H1 (cell line): ENCODE results near the gene ABHD4. TPM values are rescaled to one million over a fixed set of nuclear protein-coding genes. Genes with fewer than 3 reads are reported as not detected.

ENCODE experiments used
- CTCF ChIA-PET: fragments of 300-600 bp; sonication (Branson Sonifier 250); formaldehyde crosslinking; loops from one replicate; lab custom pipeline; 2021; ENCODE audit not compliant: partially characterized antibody; lab: Charles Lee
- POLR2A ChIA-PET: fragments of 300-600 bp; sonication (Branson Sonifier 250); formaldehyde crosslinking; loops from one replicate; lab custom pipeline; 2021; ENCODE audit warnings: inconsistent platforms; ENCODE audit not compliant: partially characterized antibody; lab: Charles Lee
- DNase-seq, 2 experiments: peaks; one replicate each; pipeline versions ENCODE4 v3.0.0 to v3.0.0-alpha.2; 2010 to 2022; ENCODE audit warnings: low spot score in 2 of 2, low read depth in 1 of 2, mixed read lengths in 1 of 2
- FAIRE-seq: peaks from 2 replicates; lab custom pipeline; 2011; peaks lifted over from hg19 to GRCh38; lab: Jason Lieb, UNC
- H2AFZ ChIP-seq: 2 replicates; pipeline ENCODE4 v1.8.1; 2012; ENCODE audit warnings: low read length, inconsistent platforms
- H2AK5ac ChIP-seq: 2 replicates; pipeline ENCODE4 v1.6.1; 2013; ENCODE audit warnings: low read depth, low read length
- H2BK120ac ChIP-seq: replicated peaks from 2 replicates; pipeline ENCODE3; 2013; ENCODE audit warnings: low read depth, low read length, inconsistent platforms
- H2BK12ac ChIP-seq: 2 replicates; pipeline ENCODE4 v1.6.1; 2013; ENCODE audit warnings: low read depth, low read length
- H2BK15ac ChIP-seq: 2 replicates; pipeline ENCODE4 v1.6.1; 2013; ENCODE audit warnings: low read length
- H2BK20ac ChIP-seq: 2 replicates; pipeline ENCODE4 v1.6.1; 2013; ENCODE audit warnings: low read length
- H2BK5ac ChIP-seq: 2 replicates; pipeline ENCODE4 v1.6.1; 2013; ENCODE audit warnings: low read depth, low read length
- H3K14ac ChIP-seq: 2 replicates; pipeline ENCODE4 v1.6.1; 2013; ENCODE audit warnings: inconsistent platforms; ENCODE audit not compliant: insufficient read length
- H3K18ac ChIP-seq: 2 replicates; pipeline ENCODE4 v1.6.1; 2013; ENCODE audit warnings: low read length; ENCODE audit errors: extremely low read depth
- H3K23ac ChIP-seq: 2 replicates; pipeline ENCODE4 v1.6.1; 2013; ENCODE audit warnings: inconsistent platforms; ENCODE audit not compliant: insufficient read length
- H3K23me2 ChIP-seq: 2 replicates; pipeline ENCODE4 v1.6.1; 2013; ENCODE audit warnings: low read depth, low read length
- H3K27ac ChIP-seq: 2 replicates; pipeline ENCODE4 v1.6.1; 2011; ENCODE audit warnings: low read depth, low read length, inconsistent platforms
- H3K27me3 ChIP-seq, 4 experiments: replicated peaks in 1 of 4; 1 replicate in 1 of 4; 2 replicates in 3 of 4; pipeline versions ENCODE4 v1.6.1 to v1.8.1; 2011 to 2013; ENCODE audit warnings: low read length in 3 of 4, mild to moderate bottlenecking in 3 of 4, inconsistent platforms in 2 of 4, mixed read lengths in 2 of 4, moderate library complexity in 1 of 4; ENCODE audit not compliant: control insufficient read depth in 3 of 4, insufficient read depth in 3 of 4; ENCODE audit errors: extremely low read depth in 1 of 4
- H3K36me3 ChIP-seq, 4 experiments: 2 replicates each; pipeline versions ENCODE4 v1.6.1 to v1.8.1; 2011 to 2013; ENCODE audit warnings: mild to moderate bottlenecking in 4 of 4, low read length in 3 of 4, moderate library complexity in 2 of 4, control low read depth in 1 of 4, inconsistent platforms in 1 of 4; ENCODE audit not compliant: insufficient read depth in 4 of 4, control insufficient read depth in 2 of 4
- H3K4ac ChIP-seq: replicated peaks from 2 replicates; pipeline ENCODE3; 2013; ENCODE audit warnings: low read length, low read depth, mixed read lengths, inconsistent platforms; ENCODE audit not compliant: insufficient read length
- H3K4me1 ChIP-seq, 4 experiments: replicated peaks in 1 of 4; 1 replicate in 1 of 4; 2 replicates in 3 of 4; pipeline versions ENCODE4 v1.6.1 to v1.8.1; 2011 to 2013; ENCODE audit warnings: low read length in 3 of 4, inconsistent platforms in 2 of 4, mixed read lengths in 1 of 4; ENCODE audit not compliant: insufficient read depth in 4 of 4, control insufficient read depth in 3 of 4
- H3K4me2 ChIP-seq, 2 experiments: 2 replicates each; pipeline versions ENCODE4 v1.6.1 to v1.8.1; 2011 to 2013; ENCODE audit warnings: low read depth in 2 of 2, low read length in 2 of 2, control low read depth in 1 of 2, inconsistent platforms in 1 of 2, mild to moderate bottlenecking in 1 of 2; ENCODE audit not compliant: insufficient read depth in 1 of 2
- H3K4me3 ChIP-seq, 4 experiments: fragments of 200-600, 300-600 bp in 1 of 4; sonication (generic), shearing (Covaris generic), sonication (Bioruptor Twin) in 1 of 4; 2 replicates each; pipeline versions ENCODE4 v1.5.1 to v1.8.1; 2011 to 2016; ENCODE audit warnings: low read length in 4 of 4, low read depth in 3 of 4, control low read depth in 2 of 4, inconsistent platforms in 2 of 4, mild to moderate bottlenecking in 2 of 4, mixed read lengths in 1 of 4, moderate library complexity in 1 of 4; ENCODE audit not compliant: insufficient read depth in 2 of 4; ENCODE audit errors: extremely low read depth in 1 of 4
- H3K56ac ChIP-seq: replicated peaks from 2 replicates; pipeline ENCODE3; 2013; ENCODE audit warnings: low read depth, mild to moderate bottlenecking, mixed read lengths, low read length, inconsistent platforms; ENCODE audit not compliant: insufficient read length
- H3K79me1 ChIP-seq: 2 replicates; pipeline ENCODE4 v1.6.1; 2013; ENCODE audit warnings: low read depth, low read length, control low read depth
- H3K79me2 ChIP-seq, 2 experiments: 2 replicates each; pipeline versions ENCODE4 v1.6.1 to v1.8.1; 2012 to 2013; ENCODE audit warnings: low read length in 2 of 2, mild to moderate bottlenecking in 2 of 2, inconsistent platforms in 1 of 2; ENCODE audit not compliant: insufficient read depth in 2 of 2, control insufficient read depth in 1 of 2
- H3K9ac ChIP-seq, 4 experiments: replicated peaks in 1 of 4; 1 replicate in 1 of 4; 2 replicates in 3 of 4; pipeline versions ENCODE4 v1.6.1 to v1.8.1; 2011 to 2013; ENCODE audit warnings: low read depth in 3 of 4, low read length in 3 of 4, control low read depth in 2 of 4, mild to moderate bottlenecking in 2 of 4, moderate library complexity in 2 of 4, inconsistent platforms in 1 of 4; ENCODE audit errors: extremely low read depth in 1 of 4
- H3K9me3 ChIP-seq, 2 experiments: 2 replicates each; pipeline versions ENCODE4 v1.6.1 to v1.8.1; 2012 to 2013; ENCODE audit warnings: mild to moderate bottlenecking in 2 of 2, moderate library complexity in 2 of 2, control low read depth in 1 of 2, inconsistent platforms in 1 of 2, low read depth in 1 of 2, low read length in 1 of 2, mixed read lengths in 1 of 2; ENCODE audit not compliant: insufficient read depth in 2 of 2
- H4K20me1 ChIP-seq, 2 experiments: replicated peaks in 1 of 2; 2 replicates each; pipeline versions ENCODE3 to v1.8.1; 2011 to 2013; ENCODE audit warnings: inconsistent platforms in 2 of 2, low read length in 2 of 2, mild to moderate bottlenecking in 1 of 2; ENCODE audit not compliant: insufficient read depth in 2 of 2, control insufficient read depth in 1 of 2
- H4K5ac ChIP-seq: 2 replicates; pipeline ENCODE4 v1.6.1; 2013; ENCODE audit warnings: low read length, low read depth, mixed read lengths, inconsistent platforms; ENCODE audit not compliant: insufficient read length
- H4K8ac ChIP-seq: 2 replicates; pipeline ENCODE4 v1.8.0; 2013; ENCODE audit warnings: mild to moderate bottlenecking, moderate library complexity, low read length, inconsistent platforms; ENCODE audit not compliant: insufficient read depth; ENCODE audit errors: extremely low read depth
- H4K91ac ChIP-seq: replicated peaks from 2 replicates; pipeline ENCODE3; 2013; ENCODE audit warnings: low read length, mixed read lengths, inconsistent platforms; ENCODE audit not compliant: insufficient read length
- CBX5 ChIP-seq: fragments of 300-800, 300-1000 bp; sonication (generic); IDR thresholded peaks from 2 replicates; pipeline ENCODE4 v1.7.1; 2016; ENCODE audit warnings: antibody characterized with exemption, low read length, low read depth
- FOSL1 ChIP-seq: IDR thresholded peaks from 2 replicates; pipeline ENCODE4 v1.6.1; 2011; ENCODE audit warnings: mild to moderate bottlenecking, low read depth, low read length, moderate library complexity; ENCODE audit not compliant: insufficient read depth
- SP4 ChIP-seq: IDR thresholded peaks from 2 replicates; pipeline ENCODE4 v1.6.1; 2012; ENCODE audit warnings: low read length, inconsistent platforms
- WGBS, 2 experiments: shearing (Covaris generic) in 1 of 2; methylation state at CpG; one replicate each; pipeline versions ENCODE4 v1.1.6 to v1.1.7; 2013 to 2015; ENCODE audit warnings: low lambda C conversion rate in 2 of 2, mixed read lengths in 2 of 2, inconsistent platforms in 1 of 2, low coverage in 1 of 2, missing lambda C conversion rate in 1 of 2; ENCODE audit not compliant: insufficient replicate concordance in 2 of 2, insufficient coverage in 1 of 2, insufficient read length in 1 of 2; ENCODE audit errors: extremely low coverage in 1 of 2, missing lambda C conversion rate in 1 of 2; 5-methylcytosine and 5-hydroxymethylcytosine counted together
- polyA plus RNA-seq, 7 experiments: library from polyadenylated mRNA; depleted of rRNA in 3 of 7; stranded (reverse) in 5 of 7; unstranded in 2 of 7; fragments of >200 nt in 5 of 7; fragments of 200-250 nt in 2 of 7; gene quantifications; 1 replicate in 5 of 7; 2 replicates in 1 of 7; 4 replicates in 1 of 7; pipeline versions ENCODE4 v1.2.1 to v1.2.3, GENCODE V29; 2011 to 2013; ENCODE audit warnings: missing spikeins in 2 of 7, mixed read lengths in 2 of 7
- total RNA-seq: library from RNA; stranded (reverse); fragmentation: NEBNext Ultra II Directional; extraction: Animal tissue kit (Norgen Biotek cat#: 25700); gene quantifications from 2 replicates; pipeline ENCODE4 v1.2.1, GENCODE V29; 2021

ABHD4 gene
- total and polyA plus RNA-seq, 2 of the 8 experiments (the other 6 are each of a cell fraction or from before 2014, with no cell fraction given) = 32.4 to 42.9 TPM

GRCh38 chr14:22579236-22579635, 18.9 kb upstream of the ABHD4 start:
- POLR2A ChIA-PET = interaction anchor here (0.9 kb wide), 1 partner anchor 33 kb away, joined by 3 read pairs; no protein-coding TSS in a partner anchor
- DNase-seq (no peak), FAIRE-seq (no peak)
- Histone ChIP-seq H2AK5ac (no peak overlapping the region), H3K27me3 (no peaks in the 10 kb centered on the region), H2BK5ac (no peak overlapping the region), H2BK15ac (no peak overlapping the region), H2BK20ac (no peak overlapping the region), H4K8ac (no peak overlapping the region), H3K23me2 (no peaks in the 10 kb centered on the region), H3K4me2 (no peak overlapping the region), H2BK12ac (no peak overlapping the region), H3K4ac (no peak overlapping the region), H3K36me3 (peaks cover 3 to 8% (median 7%) of the 10 kb centered on the region in 4 experiments; a peak in 5 of 8 replicates), H3K9me3 (no peaks in the 10 kb centered on the region), H3K18ac (no peak overlapping the region), H4K20me1 (peaks cover 0 to 3% of the 10 kb centered on the region in 2 experiments), H3K79me1 (peaks cover 2% of the 10 kb centered on the region), H3K4me3 (no peak overlapping the region), H3K14ac (no peak overlapping the region), H2AFZ (no peak overlapping the region), H3K27ac (no peak overlapping the region), H3K56ac (no peak overlapping the region), H2BK120ac (no peak overlapping the region), H4K5ac (no peak overlapping the region), H3K79me2 (peaks cover 2 to 46% of the 10 kb centered on the region in 2 experiments), H4K91ac (no peak overlapping the region), H3K23ac (no peak overlapping the region)
- CTCF ChIA-PET = interaction anchor here (1.3 to 3.6 kb wide), 3 partner anchors 9 to 19 kb away, joined by 3 to 21 read pairs (median 5); no protein-coding TSS in a partner anchor
- TF ChIP-seq SP4 (no peak), FOSL1 (no peak), CBX5 (no peak)
- TF ChIP-seq, all 59 proteins: peak for 0
- Histone ChIP-seq H3K4me1 (no peaks in the 10 kb centered on the region), H3K9ac (no peak overlapping the region)
- WGBS, 2 experiments = 87% methylated on average over 2 of the region's 2 CpGs; no CpG with 5 or more reads in 1 of the 2 experiments
